ENCODE results near the gene RPL35.

DNA sequence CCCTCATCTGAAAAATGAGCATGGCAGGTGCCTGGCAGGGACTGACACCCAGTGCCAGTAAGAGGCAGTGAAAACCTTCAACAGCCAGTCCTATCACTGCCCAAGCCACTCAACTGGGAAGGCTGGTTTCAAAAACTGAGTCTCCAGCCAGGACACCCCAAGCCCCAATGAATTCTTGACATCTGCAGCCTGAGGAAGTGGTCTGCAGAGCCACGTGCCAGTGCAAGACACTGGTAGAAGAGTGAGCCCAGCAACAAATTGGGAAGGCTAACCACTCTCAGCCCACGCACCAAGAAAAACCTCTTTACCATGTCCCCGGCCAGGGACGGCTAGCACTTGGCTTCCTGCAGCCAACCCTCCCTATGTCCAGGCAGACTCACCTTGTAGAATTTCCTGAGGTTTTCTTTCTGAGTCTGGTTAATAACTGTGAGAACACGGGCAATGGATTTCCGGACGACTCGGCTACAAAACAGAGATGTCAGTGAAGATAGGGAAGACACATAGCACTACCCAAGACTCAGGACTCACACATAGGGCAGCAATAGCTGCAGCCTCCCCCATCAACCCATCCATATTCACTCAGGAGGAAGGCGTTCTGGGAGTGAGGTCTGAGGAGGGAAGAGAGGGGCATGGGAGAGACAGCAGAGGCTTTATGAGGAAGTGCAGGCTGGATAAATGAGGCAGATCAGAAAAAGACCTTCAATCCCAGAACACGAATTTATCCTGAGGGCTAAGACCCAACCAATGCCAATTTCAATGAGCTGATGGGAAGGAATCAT, 1.8 kb downstream of the RPL35 start:
- no peak for TF ChIP-seq POLR2A (IDR thresholded peaks at IDR 0.05; ENCODE audit: low read depth)
- TF ChIP-seq, protein P1, sequence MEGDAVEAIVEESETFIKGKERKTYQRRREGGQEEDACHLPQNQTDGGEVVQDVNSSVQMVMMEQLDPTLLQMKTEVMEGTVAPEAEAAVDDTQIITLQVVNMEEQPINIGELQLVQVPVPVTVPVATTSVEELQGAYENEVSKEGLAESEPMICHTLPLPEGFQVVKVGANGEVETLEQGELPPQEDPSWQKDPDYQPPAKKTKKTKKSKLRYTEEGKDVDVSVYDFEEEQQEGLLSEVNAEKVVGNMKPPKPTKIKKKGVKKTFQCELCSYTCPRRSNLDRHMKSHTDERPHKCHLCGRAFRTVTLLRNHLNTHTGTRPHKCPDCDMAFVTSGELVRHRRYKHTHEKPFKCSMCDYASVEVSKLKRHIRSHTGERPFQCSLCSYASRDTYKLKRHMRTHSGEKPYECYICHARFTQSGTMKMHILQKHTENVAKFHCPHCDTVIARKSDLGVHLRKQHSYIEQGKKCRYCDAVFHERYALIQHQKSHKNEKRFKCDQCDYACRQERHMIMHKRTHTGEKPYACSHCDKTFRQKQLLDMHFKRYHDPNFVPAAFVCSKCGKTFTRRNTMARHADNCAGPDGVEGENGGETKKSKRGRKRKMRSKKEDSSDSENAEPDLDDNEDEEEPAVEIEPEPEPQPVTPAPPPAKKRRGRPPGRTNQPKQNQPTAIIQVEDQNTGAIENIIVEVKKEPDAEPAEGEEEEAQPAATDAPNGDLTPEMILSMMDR (IDR thresholded peaks at IDR 0.05), result no peak
- TF ChIP-seq EP300 (IDR thresholded peaks at IDR 0.05), result no peak
- no peak for TF ChIP-seq POLR2AphosphoS5 (IDR thresholded peaks at IDR 0.05)
